Epithelial cell of proximal tubule (primary cell): ENCODE results near the gene PRSS50. TPM values are rescaled to one million over a fixed set of nuclear protein-coding genes. Genes with fewer than 3 reads are reported as not detected.

Experiments
- DNase-seq: peaks from one replicate; pipeline ENCODE4 v3.0.0-alpha.2; 2011; ENCODE audit warnings: low read depth
- H3K4me3 ChIP-seq: 2 replicates; pipeline ENCODE4 v1.5.1; 2011; ENCODE audit warnings: low read depth, mild to moderate bottlenecking, low read length
- CTCF ChIP-seq: conservative IDR thresholded peaks from 2 replicates; pipeline ENCODE4 v1.5.1; 2012; ENCODE audit warnings: low read depth, mild to moderate bottlenecking, low read length
- total RNA-seq: library from RNA; depleted of rRNA; stranded (reverse); fragments of >200 nt; gene quantifications from 2 replicates; pipeline ENCODE4 v1.2.3, GENCODE V29; 2015

PRSS50 gene
- total RNA-seq, 1 donor from 2014 or later: not detected

DNA sequence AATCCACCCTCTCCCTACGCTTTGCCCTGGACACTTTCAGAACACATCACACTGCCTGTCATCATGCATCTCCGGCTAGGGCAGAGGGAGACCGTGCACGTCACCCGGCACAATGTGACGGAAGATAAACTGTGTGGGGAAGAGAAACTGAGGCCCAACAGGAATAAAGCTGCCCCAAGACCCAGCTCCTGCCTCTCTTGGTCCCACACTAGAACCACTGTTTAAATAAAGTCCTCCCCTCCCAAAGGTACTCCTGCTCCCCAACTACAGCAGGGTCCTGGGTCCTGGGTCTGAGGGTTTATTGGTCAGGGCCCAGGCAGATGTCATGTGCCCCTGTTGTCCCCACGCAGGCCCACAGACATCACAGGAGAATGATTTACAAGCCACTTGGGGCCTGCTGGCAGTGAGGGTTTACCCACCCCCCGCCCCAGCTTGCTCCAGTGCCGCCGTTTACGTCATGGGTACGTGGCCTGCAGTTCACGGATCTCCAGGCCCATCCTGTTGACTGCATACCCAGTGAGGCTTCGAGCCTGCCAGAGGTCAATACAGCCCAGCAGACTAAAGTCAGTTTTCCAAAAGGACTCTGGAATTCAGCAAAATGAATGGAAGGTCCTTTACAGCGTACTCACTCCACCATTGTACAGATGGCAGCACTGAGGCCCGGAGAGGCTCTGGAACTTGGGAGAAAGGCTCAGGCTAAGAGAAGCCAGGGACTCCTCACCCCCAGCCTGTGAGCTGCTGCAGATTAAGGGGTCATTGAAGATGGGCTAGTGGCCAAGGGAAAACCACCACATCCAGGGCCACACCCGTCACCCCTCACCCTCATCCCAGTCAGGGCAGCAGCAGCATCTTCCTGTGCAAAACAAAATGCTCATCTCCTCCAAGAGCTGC, 47.4 kb downstream of the PRSS50 start:
- H3K4me3 ChIP-seq: no peak overlapping the region
- DNase-seq: no peak
- no peak for TF ChIP-seq CTCF

- DNase-seq: no peak
- TF ChIP-seq CTCF: no peak
These were observed 48.3 kb downstream of the PRSS50 start for GRCh38 chr3:46669191-46669999.

DNA sequence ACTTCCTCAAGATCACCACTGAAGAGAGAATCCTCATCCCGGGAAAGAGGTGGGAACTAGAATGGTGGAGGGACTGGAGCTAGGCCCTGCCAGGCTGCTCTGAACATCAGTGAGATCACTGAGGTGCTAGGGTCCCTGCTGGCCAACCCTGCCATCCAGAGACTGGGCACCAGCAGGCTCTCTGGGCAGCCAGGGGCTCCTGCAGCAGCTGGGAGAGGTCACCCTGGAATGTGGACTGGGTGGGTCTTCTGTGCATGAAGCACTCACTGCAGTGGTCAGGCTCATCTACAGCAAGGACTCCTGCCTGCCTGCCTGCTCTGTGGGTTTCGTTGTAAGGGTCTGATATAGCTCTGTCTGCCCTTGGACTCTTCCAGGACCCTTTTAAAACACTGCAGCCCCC, 49.1 kb downstream of the PRSS50 start:
- TF ChIP-seq CTCF: no peak
- no peak for DNase-seq
- H3K4me3 ChIP-seq: no peak overlapping the region

More at GRCh38 chr3:46669191-46669999, 48.3 kb downstream of the PRSS50 start:
- no peak overlapping the region for H3K4me3 ChIP-seq

GRCh38 chr3:46668116-46668515, 49.6 kb downstream of the PRSS50 start:
- H3K4me3 ChIP-seq: no peak overlapping the region
- no peak for DNase-seq
- no peak for TF ChIP-seq CTCF

DNA sequence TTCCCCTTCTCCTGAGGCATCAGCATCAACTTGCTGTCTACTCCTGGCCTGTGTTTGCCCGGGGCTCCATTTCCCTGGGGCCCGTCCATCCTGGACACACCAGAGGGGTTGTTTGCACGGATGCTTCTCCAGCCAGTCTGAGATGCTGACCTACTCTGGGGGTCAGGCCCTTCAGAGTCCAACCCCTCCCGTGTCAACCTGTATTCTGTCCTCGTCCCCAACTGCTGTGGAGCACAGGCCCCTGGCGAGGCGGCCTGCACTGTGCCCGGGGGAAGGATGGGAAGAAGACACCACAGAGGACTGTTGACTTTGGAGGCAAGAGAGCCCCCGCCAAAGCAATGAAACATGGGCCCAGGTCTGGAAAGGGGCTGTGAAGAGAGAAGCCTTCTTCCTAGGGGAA, 50.0 kb downstream of the PRSS50 start:
- TF ChIP-seq CTCF: no peak
- H3K4me3 ChIP-seq: no peak overlapping the region
- DNase-seq: no peak

DNA sequence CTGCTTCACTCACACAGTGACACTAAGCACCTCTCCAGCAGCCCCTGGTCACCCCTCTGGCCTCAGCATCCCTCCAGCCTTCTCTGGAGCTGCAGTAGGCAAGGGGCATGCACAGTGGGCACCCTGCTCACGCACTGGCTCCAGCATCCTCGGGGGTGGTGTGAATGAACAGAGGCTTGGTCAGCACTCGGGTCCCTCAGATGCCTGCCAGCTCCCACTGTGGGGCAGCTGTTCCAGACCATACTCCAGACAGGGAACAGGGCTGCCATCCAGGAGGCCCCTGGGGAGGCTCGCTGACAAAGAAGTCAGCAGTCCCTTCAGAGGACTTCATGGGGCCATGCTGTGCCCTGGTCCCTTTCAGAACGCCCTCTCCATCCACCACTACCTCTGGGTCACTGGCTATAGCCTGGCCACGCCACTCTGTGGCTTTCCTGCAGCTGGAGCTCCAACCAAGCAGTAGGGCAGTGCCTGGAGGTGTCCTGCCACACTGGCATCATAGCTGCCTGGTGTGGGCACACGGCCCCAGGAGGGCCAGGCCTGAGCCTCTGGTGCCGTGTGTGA, 50.5 kb downstream of the PRSS50 start:
- H3K4me3 ChIP-seq: no peak overlapping the region
- no peak for DNase-seq
- TF ChIP-seq CTCF: no peak
